ENCODE data around the gene FAM170B.

The FAM170B gene

DNA sequence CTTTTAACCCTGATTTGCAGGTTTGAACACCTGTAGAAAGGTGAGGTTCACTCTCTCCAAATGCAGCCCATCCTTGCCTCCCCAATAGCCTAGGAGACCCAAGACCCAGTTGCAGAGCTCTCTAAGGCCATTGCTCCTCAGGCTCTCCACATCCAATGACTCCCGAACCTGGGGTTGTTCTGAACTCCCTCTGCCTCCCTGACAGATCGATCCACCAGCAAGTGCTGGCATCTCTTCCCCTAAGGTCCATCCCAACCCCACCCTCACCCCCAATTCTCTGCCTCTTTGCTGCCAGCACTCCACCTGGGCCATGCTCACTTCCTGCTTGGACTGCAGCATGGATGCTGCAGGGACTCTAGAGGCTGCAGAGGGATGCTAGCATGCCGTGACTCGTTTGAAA lies 19.3 kb upstream of the FAM170B start:
- H3K4me3 ChIP-seq, result no peak overlapping the region
- intact Hi-C loops (cut with DNase I; ENCODE audit: low total_unique reads), result no loop called here
- no peak for TF ChIP-seq CTCF (IDR thresholded peaks at IDR 0.05)
- DNase-seq, result no peak
- peaks cover 0 to 5% of the 10 kb centered on the region in 2 donors for H3K27me3 ChIP-seq
- H3K4me1 ChIP-seq, result no peaks in the 10 kb centered on the region
- H3K36me3 ChIP-seq, result no peaks in the 10 kb centered on the region
- H3K27ac ChIP-seq, result no peak overlapping the region
- H3K9me3 ChIP-seq, result no peaks in the 10 kb centered on the region

- no peak for DNase-seq
- Histone ChIP-seq H3K4me1 (no peaks in the 10 kb centered on the region), H3K27me3 (peaks cover 0 to 5% of the 10 kb centered on the region in 2 donors), H3K4me3 (no peak overlapping the region), H3K9me3 (peaks cover 0 to 4% (median 0%) of the 10 kb centered on the region in 3 donors), H3K36me3 (no peaks in the 10 kb centered on the region), H3K27ac (no peak overlapping the region)
- TF ChIP-seq CTCF (IDR thresholded peaks at IDR 0.05), result no peak
- intact Hi-C loops (cut with DNase I; ENCODE audit: low total_unique reads), result no loop called here
Measured at GRCh38 chr10:49152663-49153062, 18.8 kb upstream of the FAM170B start.

GRCh38 chr10:49152037-49152436 lies 18.2 kb upstream of the FAM170B start:
- no peaks in the 10 kb centered on the region for H3K4me1 ChIP-seq
- TF ChIP-seq CTCF (IDR thresholded peaks at IDR 0.05), result no peak
- peaks cover 0 to 5% of the 10 kb centered on the region in 2 donors for H3K27me3 ChIP-seq
- no peak overlapping the region for H3K27ac ChIP-seq
- no peak overlapping the region for H3K4me3 ChIP-seq
- intact Hi-C loops (cut with DNase I; ENCODE audit: low total_unique reads), result no loop called here
- H3K9me3 ChIP-seq, result peaks cover 0 to 10% (median 0%) of the 10 kb centered on the region in 3 donors
- no peak for DNase-seq
- no peaks in the 10 kb centered on the region for H3K36me3 ChIP-seq

DNA sequence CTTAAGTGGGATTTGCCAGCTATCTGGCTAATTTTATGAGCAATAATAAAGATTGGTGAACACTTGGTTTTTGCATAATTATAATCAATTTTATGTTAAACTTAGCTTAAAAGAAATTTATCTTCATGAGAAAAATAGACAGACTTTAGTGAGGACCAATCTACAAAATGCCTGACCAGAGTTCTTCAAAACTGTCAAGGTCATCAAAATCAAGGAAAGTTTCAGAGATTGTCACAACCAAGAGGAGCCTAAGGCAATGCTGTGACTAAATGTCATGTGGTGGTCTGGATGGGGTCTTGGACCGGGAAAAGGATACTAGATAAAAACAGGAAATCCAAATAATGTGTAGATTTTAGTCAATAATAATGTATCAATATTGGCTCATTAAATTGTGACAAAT lies 17.7 kb upstream of the FAM170B start:
- no peak overlapping the region for H3K4me3 ChIP-seq
- H3K4me1 ChIP-seq, result no peaks in the 10 kb centered on the region
- peaks cover 0 to 14% (median 0%) of the 10 kb centered on the region in 3 donors for H3K9me3 ChIP-seq
- no peak overlapping the region for H3K27ac ChIP-seq
- TF ChIP-seq CTCF (IDR thresholded peaks at IDR 0.05), result no peak
- DNase-seq, result no peak
- intact Hi-C loops (cut with DNase I; ENCODE audit: low total_unique reads), result no loop called here
- H3K27me3 ChIP-seq, result peaks cover 0 to 3% of the 10 kb centered on the region in 2 donors
- H3K36me3 ChIP-seq, result no peaks in the 10 kb centered on the region

DNA sequence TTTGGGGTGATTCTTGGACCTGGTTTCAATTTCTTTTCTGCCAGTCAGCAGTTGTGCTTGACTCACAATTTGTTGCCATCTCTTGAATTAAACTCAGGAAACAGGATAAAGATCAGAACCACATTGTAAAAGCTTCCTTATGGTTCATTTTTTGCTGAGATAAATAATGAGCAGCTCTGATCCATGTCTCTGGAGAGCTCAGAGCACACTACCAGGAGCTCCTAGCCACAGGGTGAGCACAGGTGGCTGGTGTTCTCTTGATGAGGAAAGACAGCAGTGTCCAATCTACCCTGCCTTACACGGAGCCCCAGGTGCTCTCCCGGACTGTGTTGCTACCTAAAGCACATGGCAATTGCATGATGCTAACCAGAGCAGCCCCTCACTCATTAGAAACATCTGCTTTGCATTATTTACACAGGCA lies 17.2 kb upstream of the FAM170B start:
- no peak overlapping the region for H3K4me3 ChIP-seq
- no peak overlapping the region for H3K27ac ChIP-seq
- H3K9me3 ChIP-seq, result peaks cover 0 to 14% (median 0%) of the 10 kb centered on the region in 3 donors
- no peak for DNase-seq
- H3K27me3 ChIP-seq, result peaks cover 0 to 3% of the 10 kb centered on the region in 2 donors
- TF ChIP-seq CTCF (IDR thresholded peaks at IDR 0.05), result no peak
- H3K4me1 ChIP-seq, result no peaks in the 10 kb centered on the region
- intact Hi-C loops (cut with DNase I; ENCODE audit: low total_unique reads), result no loop called here
- H3K36me3 ChIP-seq, result no peaks in the 10 kb centered on the region

- no peaks in the 10 kb centered on the region for H3K36me3 ChIP-seq
- TF ChIP-seq CTCF (IDR thresholded peaks at IDR 0.05), result no peak
- H3K27me3 ChIP-seq, result peaks cover 0 to 3% of the 10 kb centered on the region in 2 donors
- no peaks in the 10 kb centered on the region for H3K4me1 ChIP-seq
- intact Hi-C loops (cut with DNase I; ENCODE audit: low total_unique reads), result no loop called here
- DNase-seq, result no peak
- H3K4me3 ChIP-seq, result no peak overlapping the region
- H3K27ac ChIP-seq, result no peak overlapping the region
- peaks cover 0 to 14% (median 0%) of the 10 kb centered on the region in 3 donors for H3K9me3 ChIP-seq
Measured at GRCh38 chr10:49150426-49150825, 16.6 kb upstream of the FAM170B start.
